DOHH2 (cell line): Measurements from ENCODE around the gene ARTN.

ENCODE experiments used
- EZH2phosphoT487 ChIP-seq: fragments of 200-600 bp; sonication (generic); IDR thresholded peaks from 2 replicates; pipeline ENCODE4 v1.6.1; 2017; ENCODE audit warnings: borderline replicate concordance, mild to moderate bottlenecking, antibody characterized with exemption, low read length, moderate library complexity, mixed read lengths
- TF ChIP-seq, protein P1 (sequence below): fragments of 200-600 bp; sonication (generic); IDR thresholded peaks from one replicate; pipeline ENCODE4 v1.5.1; 2014; ENCODE audit warnings: antibody characterized with exemption, mild to moderate bottlenecking, low read depth, low read length; ENCODE audit not compliant: poor library complexity, severe bottlenecking

DNA sequence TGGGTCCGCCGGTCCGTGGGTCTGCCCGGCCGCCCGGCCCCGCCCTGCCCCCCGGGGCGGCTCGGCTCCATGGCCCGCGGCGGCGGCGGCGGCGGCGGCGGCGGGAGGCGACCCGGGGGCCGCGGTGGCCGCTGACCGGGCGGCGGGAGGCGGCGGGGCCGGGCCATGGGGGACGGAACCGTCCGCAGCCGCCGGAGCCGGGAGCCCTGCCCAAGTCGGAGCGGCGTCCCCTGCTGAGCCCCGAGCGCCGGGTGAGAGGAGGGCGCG lies 45.6 kb downstream of the ARTN start:
- TF ChIP-seq, protein P1, sequence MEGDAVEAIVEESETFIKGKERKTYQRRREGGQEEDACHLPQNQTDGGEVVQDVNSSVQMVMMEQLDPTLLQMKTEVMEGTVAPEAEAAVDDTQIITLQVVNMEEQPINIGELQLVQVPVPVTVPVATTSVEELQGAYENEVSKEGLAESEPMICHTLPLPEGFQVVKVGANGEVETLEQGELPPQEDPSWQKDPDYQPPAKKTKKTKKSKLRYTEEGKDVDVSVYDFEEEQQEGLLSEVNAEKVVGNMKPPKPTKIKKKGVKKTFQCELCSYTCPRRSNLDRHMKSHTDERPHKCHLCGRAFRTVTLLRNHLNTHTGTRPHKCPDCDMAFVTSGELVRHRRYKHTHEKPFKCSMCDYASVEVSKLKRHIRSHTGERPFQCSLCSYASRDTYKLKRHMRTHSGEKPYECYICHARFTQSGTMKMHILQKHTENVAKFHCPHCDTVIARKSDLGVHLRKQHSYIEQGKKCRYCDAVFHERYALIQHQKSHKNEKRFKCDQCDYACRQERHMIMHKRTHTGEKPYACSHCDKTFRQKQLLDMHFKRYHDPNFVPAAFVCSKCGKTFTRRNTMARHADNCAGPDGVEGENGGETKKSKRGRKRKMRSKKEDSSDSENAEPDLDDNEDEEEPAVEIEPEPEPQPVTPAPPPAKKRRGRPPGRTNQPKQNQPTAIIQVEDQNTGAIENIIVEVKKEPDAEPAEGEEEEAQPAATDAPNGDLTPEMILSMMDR: no peak
- no peak for TF ChIP-seq EZH2phosphoT487
